A549 treated with Hydrocortisone at 1 μM for 4 hours (cell line): ENCODE results near the gene SLC6A3. TPM values are rescaled to one million over a fixed set of nuclear protein-coding genes. Genes with fewer than 3 reads are reported as not detected.

ENCODE experiments used
- total RNA-seq: library from RNA; stranded (reverse); fragments of 200-300 nt; extraction: Qiagen RNA extraction; gene quantifications from 5 replicates; pipeline ENCODE4 v1.2.3, GENCODE V29; 2022

SLC6A3 gene
- total RNA-seq, result 0.62 to 0.97 TPM (median 0.75 TPM) in 5 replicates

DNA sequence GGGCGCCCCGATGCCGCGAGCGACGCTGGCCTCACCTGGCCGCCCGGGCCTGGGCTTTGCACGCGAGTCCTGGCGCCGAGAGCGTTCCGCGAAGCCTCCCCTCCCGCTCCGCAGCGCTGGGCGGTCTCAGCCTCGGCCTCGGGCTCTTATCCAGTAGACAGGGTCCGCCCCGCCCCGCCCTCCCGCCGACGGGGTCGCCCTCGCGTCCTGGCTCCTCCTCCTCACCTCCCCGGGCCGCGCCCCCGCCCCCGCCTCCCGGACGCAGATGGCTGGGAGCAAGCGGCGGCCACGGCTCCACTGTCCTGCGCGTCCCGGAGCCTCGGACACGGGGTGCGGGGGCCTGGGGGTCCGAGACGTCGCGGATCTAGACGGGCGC lies at the start of gene SLC6A3:
SLC6A3 (minus strand) TSS at position 128 of the 376 bp plus-strand sequence. CDS start 2,243 bp downstream, outside the sequence.

DNA sequence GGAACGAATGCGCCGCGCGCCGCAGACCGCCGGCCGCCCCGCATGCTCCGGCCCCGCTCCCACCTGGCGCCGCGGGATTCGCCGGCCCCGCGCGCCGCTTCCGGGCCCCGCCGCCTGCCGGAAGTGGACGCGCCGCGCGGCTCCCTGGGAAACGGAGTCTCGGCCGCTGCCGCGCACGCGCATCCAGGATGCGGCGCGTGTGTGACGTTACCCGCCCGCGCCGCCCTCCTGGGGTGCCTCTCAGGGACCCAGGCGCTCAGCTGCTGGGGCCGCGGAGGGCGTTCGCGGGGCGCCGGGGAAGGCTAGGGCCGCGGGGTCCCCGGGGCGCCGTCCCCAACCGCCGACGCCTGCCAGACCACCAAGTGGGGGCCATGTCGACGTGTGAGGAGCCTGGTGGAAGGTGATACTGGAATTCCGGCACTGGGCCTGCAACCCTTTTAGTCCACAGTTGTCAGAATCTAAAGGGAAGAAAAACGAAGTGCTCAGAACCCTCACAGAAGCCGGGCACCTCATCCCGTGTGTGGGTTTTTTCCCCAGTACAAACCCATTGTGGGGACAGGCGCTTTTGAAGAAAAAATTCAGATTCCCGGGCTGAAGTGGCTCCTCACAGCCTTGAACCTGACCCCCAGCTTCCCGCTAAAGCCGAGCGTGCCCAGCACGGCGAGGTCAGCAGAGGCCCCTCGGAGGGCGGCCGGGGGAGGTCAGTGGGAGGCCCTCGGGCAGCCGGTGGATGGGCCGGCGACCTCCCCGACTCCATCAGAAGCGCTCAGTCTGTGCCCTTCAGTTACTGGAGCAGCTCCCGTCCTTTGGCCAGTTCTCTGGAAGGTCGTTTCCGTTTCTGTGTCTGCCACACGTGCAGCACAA lies 100.0 kb downstream of the SLC6A3 start, which contains the start of gene CLPTM1L:
CLPTM1L (minus strand) TSS at position 125 of the 864 bp plus-strand sequence. CDS start 258 bp downstream, outside the sequence.

Other genes starting within 250 kb of the SLC6A3 start
- gene SLC6A19, start 243.8 kb downstream of the SLC6A3 start, total RNA-seq, result 0.33 to 0.40 TPM (median 0.37 TPM) in 5 replicates
- gene SLC6A18, start 220.1 kb downstream of the SLC6A3 start, total RNA-seq, result not detected in 5 replicates
- 2.2 to 2.7 TPM (median 2.5 TPM) in 5 replicates for gene TERT, start 150.4 kb downstream of the SLC6A3 start, total RNA-seq
- 157 to 213 TPM (median 167 TPM) in 5 replicates for gene CLPTM1L, start 100.3 kb downstream of the SLC6A3 start, total RNA-seq
- gene LPCAT1, start 78.5 kb upstream of the SLC6A3 start, total RNA-seq, result 161 to 176 TPM (median 167 TPM) in 5 replicates